Measurements from ENCODE around the gene DDX10. TPM values are rescaled to one million over a fixed set of nuclear protein-coding genes. Genes with fewer than 3 reads are reported as not detected.
"Not testable (repeated sequence)": the region's sequence is repeated elsewhere in the genome, so short reads cannot be mapped to it uniquely, and the experiment has no call there.

Gene DDX10
- total RNA-seq, 2 experiments from 2014 or later, result 15.0 to 15.4 TPM

GRCh38 chr11:108648528-108648885 lies 16.4 kb upstream of the DDX10 start:
- no peaks in the 10 kb centered on the region for H3K27me3 Mint-ChIP-seq
- POLR2A ChIA-PET, result no interaction called here
- TF ChIP-seq CTCF (IDR thresholded peaks at IDR 0.05), result peak; percentile 28
- DNase-seq, result no peak
- H3K4me1 Mint-ChIP-seq (ENCODE audit: low read depth), result no peaks in the 10 kb centered on the region
- H3K9me3 Mint-ChIP-seq, result no peaks in the 10 kb centered on the region
- no peaks in the 10 kb centered on the region for H3K36me3 Mint-ChIP-seq (ENCODE audit: low read depth)
- no peak overlapping the region for H3K4me3 Mint-ChIP-seq
- Histone ChIP-seq H3K4me1 (ENCODE audit: insufficient read depth, low read length) (no peaks in the 10 kb centered on the region), H3K36me3 (ENCODE audit: insufficient read depth, low read length) (no peaks in the 10 kb centered on the region), H3K27ac (ENCODE audit: low read depth in 1 of 2, low read length in 2 of 2) (no peak overlapping the region), H3K27me3 (ENCODE audit: control insufficient read depth in 1 of 2, insufficient read depth in 2 of 2, low read length in 2 of 2) (no peaks in the 10 kb centered on the region), H3K4me3 (ENCODE audit: low read length) (no peak overlapping the region), H3K9me3 (ENCODE audit: control insufficient read depth in 1 of 2, insufficient read depth in 1 of 2, low read length in 2 of 2) (no peaks in the 10 kb centered on the region)
- no peak for ATAC-seq (ENCODE audit: poor library complexity)
- no peak overlapping the region for H3K27ac Mint-ChIP-seq
- intact Hi-C loops (cut with DNase I, micrococcal nuclease), result loop anchor here (1.0 to 10.0 kb wide), 11 partner anchors 154 to 731 kb away; partner anchors contain the start of genes CUL5 (in 2 of the 2) and POGLUT3 (in 1 of the 2)
- CTCF ChIA-PET, result interaction anchor here (1.3 to 1.4 kb wide), 2 partner anchors 16 to 226 kb away, joined by 3 to 4 read pairs; partner anchors contain the start of gene DDX10

- ATAC-seq (ENCODE audit: poor library complexity), result not testable (repeated sequence)
These were observed 10.8 kb upstream of the DDX10 start for GRCh38 chr11:108654100-108654499.

GRCh38 chr11:108654994-108655631 lies 9.8 kb upstream of the DDX10 start:
- Histone ChIP-seq H3K4me1 (ENCODE audit: insufficient read depth, low read length) (no peaks in the 10 kb centered on the region), H3K27me3 (ENCODE audit: control insufficient read depth in 1 of 2, insufficient read depth in 2 of 2, low read length in 2 of 2) (no peaks in the 10 kb centered on the region), H3K36me3 (ENCODE audit: insufficient read depth, low read length) (no peaks in the 10 kb centered on the region), H3K9me3 (ENCODE audit: control insufficient read depth in 1 of 2, insufficient read depth in 1 of 2, low read length in 2 of 2) (no peaks in the 10 kb centered on the region), H3K4me3 (ENCODE audit: low read length) (no peak overlapping the region), H3K27ac (ENCODE audit: low read depth in 1 of 2, low read length in 2 of 2) (no peak overlapping the region)
- Mint-ChIP-seq H3K4me1 (ENCODE audit: low read depth) (no peaks in the 10 kb centered on the region), H3K4me3 (no peak overlapping the region), H3K27me3 (no peaks in the 10 kb centered on the region), H3K9me3 (no peaks in the 10 kb centered on the region), H3K27ac (no peak overlapping the region), H3K36me3 (ENCODE audit: low read depth) (no peaks in the 10 kb centered on the region)
- ATAC-seq (ENCODE audit: poor library complexity) (no peak), DNase-seq (peak in 7 of 14 experiments; percentile 4 to 48 (median 30))
- intact Hi-C loops (cut with DNase I, micrococcal nuclease), result loop anchor here in 1 of 2 experiments (5.0 kb wide), 1 partner anchor 1078 kb away; no protein-coding TSS in a partner anchor
- POLR2A ChIA-PET, result no interaction called here
- peak; percentile 46 for TF ChIP-seq CTCF (IDR thresholded peaks at IDR 0.05)
- CTCF ChIA-PET, result interaction anchor here (1.2 kb wide), 1 partner anchor 10 kb away, joined by 4 read pairs; the partner anchor contains the start of gene DDX10

More at GRCh38 chr11:108654100-108654499, 10.8 kb upstream of the DDX10 start:
- H3K27ac Mint-ChIP-seq; H3K4me3 Mint-ChIP-seq; H3K4me3 ChIP-seq (ENCODE audit: low read length); CTCF ChIA-PET; POLR2A ChIA-PET; H3K4me1 ChIP-seq (ENCODE audit: insufficient read depth, low read length); H3K27me3 Mint-ChIP-seq; H3K9me3 ChIP-seq (ENCODE audit: control insufficient read depth in 1 of 2, insufficient read depth in 1 of 2, low read length in 2 of 2); H3K27ac ChIP-seq (ENCODE audit: low read depth in 1 of 2, low read length in 2 of 2); H3K36me3 ChIP-seq (ENCODE audit: insufficient read depth, low read length); H3K27me3 ChIP-seq (ENCODE audit: control insufficient read depth in 1 of 2, insufficient read depth in 2 of 2, low read length in 2 of 2); H3K36me3 Mint-ChIP-seq (ENCODE audit: low read depth); H3K4me1 Mint-ChIP-seq (ENCODE audit: low read depth); H3K9me3 Mint-ChIP-seq; DNase-seq: not testable (repeated sequence)
- intact Hi-C loops (cut with DNase I, micrococcal nuclease), result loop anchor here in 1 of 2 experiments (5.0 kb wide), 1 partner anchor 1077 kb away; no protein-coding TSS in a partner anchor

All from CD4-positive, alpha-beta T cell (primary cell).